ENCODE results near the gene CGNL1.

Gene CGNL1

DNA sequence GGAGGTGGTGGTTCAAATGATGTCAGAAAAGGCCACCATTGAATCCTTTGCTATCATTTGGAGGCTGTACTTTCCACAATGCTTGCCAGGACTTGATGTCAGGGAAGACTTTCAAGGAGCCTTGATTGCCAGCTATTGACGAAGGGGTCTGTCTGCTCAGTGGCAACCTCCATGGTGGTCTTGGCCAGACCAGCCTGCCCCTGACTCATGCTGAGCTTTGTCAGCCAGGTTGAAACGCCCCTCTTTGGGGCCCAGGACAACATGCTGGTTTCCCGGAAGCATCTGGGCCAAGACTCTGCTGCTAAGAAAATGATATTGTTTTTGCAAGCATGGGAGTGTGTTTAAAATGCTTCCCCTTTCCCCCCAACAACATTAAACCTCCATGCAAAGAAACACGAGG is 26.7 kb downstream of the CGNL1 start:
- H3K4me3 ChIP-seq (ENCODE audit: low read depth, low read length): no peak overlapping the region
- no peaks in the 10 kb centered on the region for H3K9me3 ChIP-seq (ENCODE audit: control insufficient read depth, low read length)
- H3K27ac ChIP-seq: no peak overlapping the region
- H3K79me2 ChIP-seq: no peaks in the 10 kb centered on the region
- no peaks in the 10 kb centered on the region for H3K27me3 ChIP-seq (ENCODE audit: control insufficient read depth, insufficient read depth, low read length)
- TF ChIP-seq, protein P1, sequence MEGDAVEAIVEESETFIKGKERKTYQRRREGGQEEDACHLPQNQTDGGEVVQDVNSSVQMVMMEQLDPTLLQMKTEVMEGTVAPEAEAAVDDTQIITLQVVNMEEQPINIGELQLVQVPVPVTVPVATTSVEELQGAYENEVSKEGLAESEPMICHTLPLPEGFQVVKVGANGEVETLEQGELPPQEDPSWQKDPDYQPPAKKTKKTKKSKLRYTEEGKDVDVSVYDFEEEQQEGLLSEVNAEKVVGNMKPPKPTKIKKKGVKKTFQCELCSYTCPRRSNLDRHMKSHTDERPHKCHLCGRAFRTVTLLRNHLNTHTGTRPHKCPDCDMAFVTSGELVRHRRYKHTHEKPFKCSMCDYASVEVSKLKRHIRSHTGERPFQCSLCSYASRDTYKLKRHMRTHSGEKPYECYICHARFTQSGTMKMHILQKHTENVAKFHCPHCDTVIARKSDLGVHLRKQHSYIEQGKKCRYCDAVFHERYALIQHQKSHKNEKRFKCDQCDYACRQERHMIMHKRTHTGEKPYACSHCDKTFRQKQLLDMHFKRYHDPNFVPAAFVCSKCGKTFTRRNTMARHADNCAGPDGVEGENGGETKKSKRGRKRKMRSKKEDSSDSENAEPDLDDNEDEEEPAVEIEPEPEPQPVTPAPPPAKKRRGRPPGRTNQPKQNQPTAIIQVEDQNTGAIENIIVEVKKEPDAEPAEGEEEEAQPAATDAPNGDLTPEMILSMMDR (IDR thresholded peaks at IDR 0.05): no peak
- H3K4me1 ChIP-seq: no peaks in the 10 kb centered on the region
- H3K9ac ChIP-seq: no peak overlapping the region
- H3K4me2 ChIP-seq (ENCODE audit: low read length): no peak overlapping the region
- no peak overlapping the region for H2AFZ ChIP-seq
- no peaks in the 10 kb centered on the region for H3K36me3 ChIP-seq (ENCODE audit: control insufficient read depth, insufficient read depth, low read length)

DNA sequence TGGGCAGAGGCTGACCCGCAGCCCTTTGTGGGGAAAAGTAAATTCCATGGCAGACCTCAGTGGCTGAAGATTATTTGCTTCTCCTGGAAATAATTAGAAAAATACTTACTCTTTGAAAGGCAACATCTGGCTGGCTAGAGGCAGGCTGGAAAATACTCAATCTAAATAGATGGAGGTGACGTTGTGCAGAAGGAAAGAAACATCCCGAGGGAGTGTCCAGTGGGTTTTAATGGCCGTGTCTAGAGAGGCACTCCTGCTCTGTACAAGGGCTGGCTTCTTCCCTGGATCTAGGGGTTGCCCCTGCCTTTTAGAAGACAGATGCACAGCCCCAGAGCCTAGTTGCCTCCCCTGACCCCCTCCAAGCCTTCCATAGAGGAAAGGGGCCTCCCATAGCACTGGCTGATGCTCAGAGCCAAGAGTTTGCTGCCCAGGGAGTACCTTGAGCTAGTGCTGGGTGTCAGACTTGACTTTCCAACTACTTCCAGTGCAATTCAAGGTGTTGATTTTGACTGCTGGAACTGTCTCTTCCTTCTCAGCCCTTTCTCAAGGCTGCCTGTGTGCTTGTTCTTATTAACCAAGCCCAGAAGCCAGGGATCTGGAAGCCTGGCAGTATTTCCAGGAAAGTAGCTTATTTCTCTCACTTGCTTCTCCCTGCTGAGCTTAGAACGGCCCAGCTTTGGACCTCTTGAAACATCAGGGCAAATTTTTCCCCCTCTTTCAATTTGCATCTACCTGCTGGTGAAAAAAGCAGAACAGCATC is 27.4 kb downstream of the CGNL1 start:
- H3K4me3 ChIP-seq (ENCODE audit: low read depth, low read length): no peak overlapping the region
- no peaks in the 10 kb centered on the region for H3K9me3 ChIP-seq (ENCODE audit: control insufficient read depth, low read length)
- no peak overlapping the region for H3K27ac ChIP-seq
- H3K4me2 ChIP-seq (ENCODE audit: low read length): no peak overlapping the region
- H3K36me3 ChIP-seq (ENCODE audit: control insufficient read depth, insufficient read depth, low read length): no peaks in the 10 kb centered on the region
- no peaks in the 10 kb centered on the region for H3K4me1 ChIP-seq
- H3K79me2 ChIP-seq: no peaks in the 10 kb centered on the region
- H2AFZ ChIP-seq: no peak overlapping the region
- H3K27me3 ChIP-seq (ENCODE audit: control insufficient read depth, insufficient read depth, low read length): no peaks in the 10 kb centered on the region
- no peak overlapping the region for H3K9ac ChIP-seq
- TF ChIP-seq, protein P1 (IDR thresholded peaks at IDR 0.05): no peak

DNA sequence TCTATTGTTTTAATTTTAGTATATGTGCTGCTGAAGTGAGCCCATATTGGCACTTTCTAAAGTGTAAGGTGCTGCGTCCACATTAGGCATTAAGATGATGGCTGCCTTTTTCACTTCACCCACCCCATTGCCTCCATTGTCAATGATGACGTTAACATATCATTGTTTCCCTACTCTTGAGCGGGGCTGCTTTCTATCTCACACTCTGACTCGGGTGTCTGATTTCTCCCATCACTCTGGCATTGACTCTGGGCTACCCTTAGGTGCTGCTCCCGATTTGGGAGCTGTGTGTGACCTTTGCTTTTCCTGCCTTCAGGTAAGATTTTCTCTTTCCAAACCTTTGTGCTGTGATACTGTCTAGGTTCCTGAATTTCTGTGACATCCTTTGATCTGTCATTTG is 28.8 kb downstream of the CGNL1 start:
- no peaks in the 10 kb centered on the region for H3K9me3 ChIP-seq (ENCODE audit: control insufficient read depth, low read length)
- no peak overlapping the region for H3K4me2 ChIP-seq (ENCODE audit: low read length)
- no peaks in the 10 kb centered on the region for H3K79me2 ChIP-seq
- TF ChIP-seq, protein P1 (IDR thresholded peaks at IDR 0.05): no peak
- no peaks in the 10 kb centered on the region for H3K4me1 ChIP-seq
- no peaks in the 10 kb centered on the region for H3K27me3 ChIP-seq (ENCODE audit: control insufficient read depth, insufficient read depth, low read length)
- H3K4me3 ChIP-seq (ENCODE audit: low read depth, low read length): no peak overlapping the region
- no peaks in the 10 kb centered on the region for H3K36me3 ChIP-seq (ENCODE audit: control insufficient read depth, insufficient read depth, low read length)
- no peak overlapping the region for H3K9ac ChIP-seq
- H2AFZ ChIP-seq: no peak overlapping the region
- H3K27ac ChIP-seq: no peak overlapping the region

DNA sequence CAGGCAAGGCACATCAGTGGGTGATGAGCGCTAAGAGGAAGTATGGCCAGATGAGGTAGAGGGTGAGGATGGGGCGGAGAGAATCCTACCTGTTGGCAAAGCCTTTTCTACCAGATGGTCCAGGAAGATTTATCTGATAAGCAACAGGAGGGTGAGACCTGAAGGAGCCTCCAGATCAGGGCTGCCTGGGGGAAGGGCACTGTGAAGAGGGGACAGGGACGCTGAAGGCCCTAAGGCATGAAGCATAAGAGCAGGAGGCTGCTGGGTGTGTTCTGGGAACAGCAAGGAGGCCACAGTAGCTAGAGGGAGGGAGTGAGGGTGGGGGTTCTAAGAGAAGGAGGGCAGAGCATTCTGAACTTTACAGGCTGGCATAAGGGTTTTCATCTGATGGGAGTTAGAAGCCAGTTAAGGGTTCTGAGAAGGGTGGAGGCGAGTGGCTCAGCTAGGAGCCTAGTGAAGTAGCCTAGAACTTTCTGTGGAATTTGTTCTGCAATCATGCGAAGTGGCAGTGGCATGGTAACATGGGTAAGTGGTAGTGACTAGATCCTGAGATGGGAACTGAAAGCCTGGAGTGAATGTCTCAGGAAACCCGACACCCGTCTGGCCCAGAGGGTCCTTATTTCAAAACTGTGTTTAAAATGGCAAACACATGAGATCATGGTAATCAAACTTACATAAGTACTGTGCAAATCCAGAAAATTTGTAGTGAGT is 29.9 kb downstream of the CGNL1 start:
- H3K79me2 ChIP-seq: no peaks in the 10 kb centered on the region
- no peaks in the 10 kb centered on the region for H3K4me1 ChIP-seq
- no peaks in the 10 kb centered on the region for H3K27me3 ChIP-seq (ENCODE audit: control insufficient read depth, insufficient read depth, low read length)
- no peak overlapping the region for H2AFZ ChIP-seq
- no peak overlapping the region for H3K9ac ChIP-seq
- no peaks in the 10 kb centered on the region for H3K36me3 ChIP-seq (ENCODE audit: control insufficient read depth, insufficient read depth, low read length)
- H3K4me3 ChIP-seq (ENCODE audit: low read depth, low read length): no peak overlapping the region
- H3K9me3 ChIP-seq (ENCODE audit: control insufficient read depth, low read length): no peaks in the 10 kb centered on the region
- no peak overlapping the region for H3K4me2 ChIP-seq (ENCODE audit: low read length)
- TF ChIP-seq, protein P1 (IDR thresholded peaks at IDR 0.05): no peak
- H3K27ac ChIP-seq: no peak overlapping the region

All from parathyroid adenoma (tissue), 2 donors.